ENCODE data around the gene KANK3.
A peak's percentile ranks its signal among the peaks of the same experiment; 100 is the strongest.
"Not testable (repeated sequence)": the region's sequence is repeated elsewhere in the genome, so short reads cannot be mapped to it uniquely, and the experiment has no call there.

The KANK3 gene

DNA sequence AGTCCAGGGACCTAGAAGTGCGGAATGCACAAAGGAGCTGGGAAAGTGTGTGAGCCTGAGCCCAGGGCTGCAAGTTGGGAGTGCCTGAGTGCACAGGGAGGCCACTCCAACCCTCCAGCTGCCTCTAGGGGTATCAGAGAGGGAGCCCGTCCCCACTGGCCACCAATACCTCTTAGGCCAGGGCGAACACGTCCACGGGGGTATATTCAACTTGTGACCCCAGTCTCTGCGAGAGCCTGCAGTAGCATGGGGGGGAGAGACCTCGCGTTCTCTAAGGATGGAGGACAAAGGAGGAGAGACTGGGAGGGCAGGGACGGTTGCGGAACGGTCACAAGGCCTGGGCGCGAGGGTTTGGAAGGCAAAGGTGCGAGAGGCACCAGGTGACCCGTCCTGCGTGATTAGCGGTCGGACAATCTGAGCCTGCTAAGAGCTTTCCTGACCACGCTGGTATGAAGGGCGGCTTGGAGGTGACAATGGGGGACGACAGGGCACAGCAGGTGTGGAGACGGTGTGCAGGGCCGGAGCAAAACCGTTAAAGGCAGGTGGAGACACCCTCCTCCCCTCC lies 35.6 kb downstream of the KANK3 start:
- TF ChIP-seq, protein P1, sequence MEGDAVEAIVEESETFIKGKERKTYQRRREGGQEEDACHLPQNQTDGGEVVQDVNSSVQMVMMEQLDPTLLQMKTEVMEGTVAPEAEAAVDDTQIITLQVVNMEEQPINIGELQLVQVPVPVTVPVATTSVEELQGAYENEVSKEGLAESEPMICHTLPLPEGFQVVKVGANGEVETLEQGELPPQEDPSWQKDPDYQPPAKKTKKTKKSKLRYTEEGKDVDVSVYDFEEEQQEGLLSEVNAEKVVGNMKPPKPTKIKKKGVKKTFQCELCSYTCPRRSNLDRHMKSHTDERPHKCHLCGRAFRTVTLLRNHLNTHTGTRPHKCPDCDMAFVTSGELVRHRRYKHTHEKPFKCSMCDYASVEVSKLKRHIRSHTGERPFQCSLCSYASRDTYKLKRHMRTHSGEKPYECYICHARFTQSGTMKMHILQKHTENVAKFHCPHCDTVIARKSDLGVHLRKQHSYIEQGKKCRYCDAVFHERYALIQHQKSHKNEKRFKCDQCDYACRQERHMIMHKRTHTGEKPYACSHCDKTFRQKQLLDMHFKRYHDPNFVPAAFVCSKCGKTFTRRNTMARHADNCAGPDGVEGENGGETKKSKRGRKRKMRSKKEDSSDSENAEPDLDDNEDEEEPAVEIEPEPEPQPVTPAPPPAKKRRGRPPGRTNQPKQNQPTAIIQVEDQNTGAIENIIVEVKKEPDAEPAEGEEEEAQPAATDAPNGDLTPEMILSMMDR (conservative IDR thresholded peaks at IDR 0.05; ENCODE audit: low read depth, low read length): no peak
- no peak for DNase-seq (ENCODE audit: low read depth)
- peak overlapping the region; percentile 67 for H3K4me3 ChIP-seq (ENCODE audit: low read depth, low read length)

DNA sequence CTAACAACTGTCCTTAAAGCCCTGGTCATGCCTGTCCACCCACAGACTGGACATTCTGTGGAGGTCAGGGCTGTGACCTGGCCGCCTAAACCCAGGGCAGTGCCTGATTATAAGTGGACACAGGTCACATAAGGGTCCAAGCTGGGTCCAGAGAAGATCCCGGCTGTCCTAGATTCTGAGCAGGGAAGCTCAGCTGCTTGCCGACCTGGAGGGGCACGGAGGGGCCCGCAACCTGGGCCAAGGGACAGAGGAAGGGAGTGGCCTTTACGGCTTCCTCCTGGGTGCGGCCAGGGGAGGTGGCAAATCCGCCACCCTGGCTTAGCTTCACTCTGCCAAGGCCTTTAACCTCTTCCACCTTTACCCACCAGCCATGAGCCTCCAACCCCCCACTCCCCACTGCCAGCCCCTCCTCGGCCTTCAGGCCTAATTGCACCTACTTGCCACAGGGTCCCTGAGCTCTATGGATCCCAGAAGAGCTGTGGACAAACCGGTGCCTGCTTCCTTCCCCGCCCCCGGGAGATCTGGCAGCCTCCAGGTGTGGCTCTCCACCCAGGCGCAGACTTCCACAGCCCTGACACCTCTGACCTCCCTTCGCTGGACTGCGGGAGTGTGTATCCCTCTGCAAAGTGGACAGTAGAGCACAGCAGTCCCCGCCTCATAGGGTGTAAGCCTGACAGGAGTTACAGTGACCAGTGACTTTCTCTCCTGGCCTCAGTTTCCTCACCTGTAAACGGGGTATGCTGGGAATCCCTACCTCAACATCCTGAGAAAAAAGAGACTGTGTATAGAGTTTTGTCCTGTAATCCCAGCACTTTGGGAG lies 36.6 kb downstream of the KANK3 start:
- TF ChIP-seq, protein P1 (conservative IDR thresholded peaks at IDR 0.05; ENCODE audit: low read depth, low read length): no peak
- no peak overlapping the region for H3K4me3 ChIP-seq (ENCODE audit: low read depth, low read length)
- DNase-seq (ENCODE audit: low read depth): no peak

DNA sequence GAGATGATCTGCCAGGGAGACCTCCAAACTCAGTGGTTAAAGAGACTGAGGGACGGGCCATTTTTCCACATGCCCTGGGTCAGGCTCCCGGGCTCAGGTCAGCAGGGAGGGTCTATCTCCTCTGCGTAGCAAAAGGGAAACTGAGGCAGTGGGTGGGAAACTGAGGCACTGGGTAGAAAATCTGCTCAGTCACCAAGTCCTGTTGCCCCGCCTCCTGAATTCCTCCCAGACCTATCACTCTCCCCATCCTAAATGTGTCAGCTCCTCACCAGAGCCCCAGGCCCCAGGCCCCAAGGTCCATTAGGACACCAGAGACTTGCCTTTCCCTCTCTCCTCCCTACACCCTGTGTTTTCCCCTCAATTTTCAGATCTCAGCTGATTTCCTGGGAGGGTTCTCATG lies 37.3 kb downstream of the KANK3 start:
- H3K4me3 ChIP-seq (ENCODE audit: low read depth, low read length): no peak overlapping the region
- TF ChIP-seq, protein P1 (conservative IDR thresholded peaks at IDR 0.05; ENCODE audit: low read depth, low read length): no peak
- no peak for DNase-seq (ENCODE audit: low read depth)

DNA sequence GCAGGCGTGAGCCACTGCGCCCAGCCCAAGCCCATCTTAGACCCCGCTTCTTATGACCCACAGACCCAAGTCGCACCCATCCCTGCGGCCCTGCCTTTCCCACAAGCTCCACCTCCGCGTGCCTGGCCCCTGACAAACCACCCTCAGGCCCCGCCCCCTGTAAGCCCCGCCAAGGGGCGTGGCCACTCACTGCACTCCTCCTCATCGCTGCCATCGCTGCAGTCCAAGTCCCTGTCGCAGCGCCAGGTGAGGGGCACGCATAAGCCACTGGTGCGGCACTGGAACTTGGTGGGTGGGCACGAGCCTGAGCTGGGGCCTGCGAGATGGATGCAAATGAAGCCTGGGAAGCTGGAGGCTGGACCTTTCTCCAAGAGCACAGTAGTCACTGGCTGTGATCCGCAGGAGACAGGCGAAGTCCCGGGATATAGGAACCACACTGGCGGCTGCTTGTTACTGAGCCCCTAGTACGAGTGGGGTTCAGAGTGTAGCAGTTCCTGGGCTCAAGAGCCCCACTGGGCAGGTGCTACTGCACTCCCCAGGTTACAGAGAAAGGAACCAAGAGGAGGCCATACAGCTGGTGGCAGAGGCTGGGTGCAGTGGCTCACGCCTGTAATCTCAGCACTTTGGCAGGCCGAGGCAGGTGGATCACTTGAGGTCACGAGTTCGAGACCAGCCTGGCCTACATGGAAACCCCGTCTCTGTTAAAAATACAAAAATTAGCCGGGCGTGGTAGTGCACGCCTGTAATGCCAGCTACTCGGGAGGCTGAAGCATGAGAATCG lies 38.0 kb downstream of the KANK3 start:
- no peak overlapping the region for H3K4me3 ChIP-seq (ENCODE audit: low read depth, low read length)
- TF ChIP-seq, protein P1 (conservative IDR thresholded peaks at IDR 0.05; ENCODE audit: low read depth, low read length): no peak
- DNase-seq (ENCODE audit: low read depth): no peak

- H3K4me3 ChIP-seq (ENCODE audit: low read depth, low read length): no peak overlapping the region
- DNase-seq (ENCODE audit: low read depth): no peak
- TF ChIP-seq, protein P1 (conservative IDR thresholded peaks at IDR 0.05; ENCODE audit: low read depth, low read length): no peak
These were observed 40.3 kb downstream of the KANK3 start for GRCh38 chr19:8302734-8303133.

DNA sequence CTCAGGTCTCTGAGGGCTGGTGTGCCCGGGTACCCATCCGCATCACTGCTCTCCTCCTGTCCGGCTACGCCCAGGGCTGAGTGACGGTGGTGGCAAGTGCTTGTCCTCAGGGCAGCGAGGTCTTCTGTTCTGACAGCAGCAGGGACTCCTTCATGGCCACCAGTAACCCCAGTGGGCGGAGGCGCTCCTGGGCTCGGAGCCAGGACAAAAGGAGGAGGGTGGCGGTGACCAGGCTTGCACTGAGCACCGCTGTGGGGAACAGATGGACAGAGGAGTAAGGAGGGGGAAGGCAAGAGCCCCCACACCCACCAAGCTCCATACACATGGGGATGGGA lies 40.7 kb downstream of the KANK3 start:
- no peak overlapping the region for H3K4me3 ChIP-seq (ENCODE audit: low read depth, low read length)
- TF ChIP-seq, protein P1 (conservative IDR thresholded peaks at IDR 0.05; ENCODE audit: low read depth, low read length): no peak
- DNase-seq (ENCODE audit: low read depth): peak; percentile 20

DNA sequence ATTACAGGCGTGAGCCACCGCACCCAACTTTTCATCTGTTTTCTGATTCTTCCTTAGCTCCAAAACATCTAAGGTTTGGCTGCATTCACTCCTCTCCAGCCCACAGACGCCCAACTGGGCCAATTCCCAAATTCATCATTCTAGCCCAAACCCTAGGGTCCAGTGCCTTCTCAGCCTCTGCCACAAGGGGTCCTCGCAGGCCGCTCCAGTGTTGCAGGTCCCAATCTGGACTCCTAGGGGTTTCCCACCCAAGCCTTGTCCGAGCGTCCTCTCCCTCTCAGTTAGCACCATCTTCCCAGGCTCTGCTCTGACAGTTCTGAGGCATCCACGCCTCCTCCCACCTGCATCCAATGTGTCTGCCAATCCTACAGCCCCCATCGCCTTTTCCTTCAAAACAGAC lies 51.7 kb downstream of the KANK3 start:
- H3K4me3 ChIP-seq (ENCODE audit: low read depth, low read length); DNase-seq (ENCODE audit: low read depth): not testable (repeated sequence)

GRCh38 chr19:8276508-8276907 lies 66.6 kb downstream of the KANK3 start:
- H3K4me3 ChIP-seq (ENCODE audit: low read depth, low read length); DNase-seq (ENCODE audit: low read depth): not testable (repeated sequence)
